ENCODE results near the gene MYH14.

Gene MYH14

DNA sequence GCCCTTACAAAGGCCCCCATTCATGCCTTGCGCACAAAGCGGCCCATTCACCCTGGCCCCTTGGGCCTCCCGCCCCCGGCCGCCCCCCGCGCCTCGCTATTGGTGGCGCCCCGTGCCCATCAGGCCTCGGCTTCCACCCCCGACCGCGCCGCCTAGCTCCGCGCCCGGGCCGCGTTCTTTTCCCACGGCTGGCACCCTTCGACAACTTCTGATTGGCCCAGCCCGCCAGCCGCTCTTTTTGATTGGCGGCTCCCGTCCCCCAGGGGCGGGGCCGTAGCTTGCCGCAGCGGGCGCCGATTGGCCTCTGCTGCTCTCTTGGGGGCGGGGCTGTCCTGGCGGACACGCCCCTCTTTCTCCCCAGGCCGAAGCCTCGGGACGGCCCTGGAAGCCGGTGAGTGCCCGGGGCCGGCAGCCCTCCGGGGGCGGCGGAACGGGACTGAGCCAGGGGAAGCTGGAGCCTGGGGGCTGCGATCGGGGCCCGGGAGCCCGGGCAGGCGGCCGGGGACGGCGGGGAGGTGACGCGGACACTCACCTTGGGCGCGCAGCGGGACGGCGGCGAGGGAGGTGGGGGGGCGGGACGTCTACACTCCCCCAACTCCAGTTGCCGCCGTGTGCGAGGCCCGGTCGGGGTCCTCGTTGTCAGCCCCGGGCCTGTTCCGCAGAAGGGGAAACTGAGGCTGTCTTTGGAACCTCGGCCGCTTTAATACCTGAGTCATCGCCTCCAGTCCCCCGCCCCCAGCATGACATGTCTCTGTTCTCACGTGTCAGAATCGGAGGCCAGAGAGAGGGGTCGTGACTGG, at the start of gene MYH14:
Gene MYH14, plus strand, starts transcription at position 342 of the 800 bp plus-strand sequence. CDS start 6,744 bp downstream, outside the sequence.
- peak; percentile 98 for DNase-seq (ENCODE audit: low spot score)

DNA sequence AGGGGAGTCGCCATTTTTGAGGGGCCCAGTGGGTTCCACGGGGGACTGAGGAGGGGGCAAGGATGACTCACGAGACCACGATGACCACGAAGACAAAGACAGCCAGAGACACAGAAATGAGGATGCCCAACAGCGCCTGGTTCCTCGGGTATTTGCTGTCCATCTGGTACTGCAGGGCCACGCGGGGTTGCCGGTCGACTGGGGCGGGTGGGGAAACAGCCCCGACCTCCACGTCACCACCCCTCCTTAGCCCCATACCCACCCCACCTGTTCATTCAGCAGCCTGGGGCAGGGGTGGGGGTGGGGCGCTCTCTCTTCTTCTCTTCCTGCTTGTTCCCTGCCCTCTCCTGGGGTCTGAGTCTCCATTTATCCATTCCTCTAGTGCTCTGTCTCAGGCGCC, 48.9 kb upstream of the MYH14 start:
- DNase-seq (ENCODE audit: low spot score), result no peak

- DNase-seq (ENCODE audit: low spot score), result no peak
Measured at GRCh38 chr19:50155520-50156109, 47.8 kb upstream of the MYH14 start.

DNA sequence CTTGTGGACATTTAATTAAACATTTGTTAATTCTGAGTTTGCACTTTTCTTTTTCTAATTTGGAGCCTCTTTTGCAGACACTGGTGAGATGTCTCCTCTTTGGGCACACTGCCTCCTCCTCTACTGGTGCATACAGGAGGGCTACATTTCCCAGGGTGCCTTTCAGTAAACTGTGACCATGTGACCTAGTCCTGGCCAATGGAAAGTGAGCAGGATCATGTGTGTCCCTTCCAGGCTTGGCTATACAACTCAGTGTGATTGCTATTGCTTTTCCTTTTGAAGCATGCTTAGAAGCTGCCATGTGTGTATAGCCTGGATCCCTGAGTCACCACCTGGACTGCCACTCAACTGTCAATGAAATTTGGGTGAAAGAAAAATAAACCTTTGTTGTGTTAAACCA, 44.8 kb upstream of the MYH14 start:
- DNase-seq (ENCODE audit: low spot score), result no peak

DNA sequence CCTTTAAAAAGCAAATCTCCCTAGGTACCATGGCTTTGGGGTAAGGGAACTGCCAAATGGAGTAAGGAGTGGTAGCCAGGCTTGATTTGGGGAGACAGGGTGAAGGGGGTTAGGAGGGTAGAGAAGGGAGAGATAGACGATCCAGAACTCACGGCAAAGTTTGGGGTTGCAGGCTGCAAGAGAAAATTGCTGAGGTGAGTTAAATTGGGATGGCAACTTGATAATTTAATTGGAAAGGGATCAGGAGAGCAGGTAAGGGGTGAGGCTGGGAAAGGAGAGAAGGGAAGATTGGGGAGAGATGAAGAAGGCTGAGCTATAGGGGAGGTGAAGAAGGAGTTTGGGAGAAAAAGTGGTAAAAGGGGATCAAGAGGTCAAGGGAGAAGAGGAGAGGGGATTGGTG, 44.3 kb upstream of the MYH14 start:
- no peak for DNase-seq (ENCODE audit: low spot score)

GRCh38 chr19:50162988-50163387, 40.4 kb upstream of the MYH14 start, which contains the start of gene IZUMO2:
TSS of gene IZUMO2 (minus strand) at chr19:50163281. CDS start at chr19:50163194, 87 bp downstream.
- no peak for DNase-seq (ENCODE audit: low spot score)

- no peak for DNase-seq (ENCODE audit: low spot score)
Measured at GRCh38 chr19:50167314-50167721, 36.1 kb upstream of the MYH14 start.

DNA sequence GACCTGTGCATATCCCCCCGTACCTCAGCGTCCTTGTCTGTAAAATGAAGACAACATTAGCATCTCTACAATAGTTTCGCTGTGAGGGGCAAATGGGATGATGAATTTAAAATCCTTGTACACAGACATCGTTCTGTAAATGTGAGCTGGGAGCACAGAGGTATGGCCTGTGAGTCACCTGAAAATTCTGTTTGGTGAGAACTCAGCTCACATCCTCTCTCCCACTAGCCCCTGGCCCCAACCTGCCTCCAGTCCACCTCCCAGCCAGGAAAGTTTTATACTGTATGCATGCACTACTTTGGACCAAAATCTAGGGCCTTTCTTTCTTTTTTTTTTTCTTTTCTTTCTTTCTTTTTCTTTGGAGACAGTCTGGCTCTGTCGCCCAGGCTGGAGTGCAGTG, 31.7 kb upstream of the MYH14 start:
- no peak for DNase-seq (ENCODE audit: low spot score)

DNA sequence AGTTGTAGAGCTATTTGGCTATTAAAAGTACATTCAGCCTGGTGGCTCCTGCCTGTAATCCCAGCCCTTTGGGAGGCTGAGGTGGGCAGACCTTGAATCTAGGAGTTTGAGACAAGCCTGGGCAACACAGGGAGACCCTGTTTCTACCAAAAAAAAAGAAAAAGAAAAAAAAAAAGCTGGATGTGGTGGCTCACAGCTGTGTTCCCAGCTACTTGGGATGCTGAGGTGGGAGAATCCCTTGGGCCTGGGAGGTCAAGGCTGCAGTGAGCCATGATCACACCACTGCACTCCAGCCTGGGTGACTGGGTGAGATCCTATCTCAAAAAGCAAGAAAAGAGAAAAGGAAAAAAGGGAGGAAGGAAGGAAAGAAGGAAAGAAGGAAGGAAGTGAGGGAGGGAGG, 30.7 kb upstream of the MYH14 start:
- DNase-seq (ENCODE audit: low spot score), result no peak

DNA sequence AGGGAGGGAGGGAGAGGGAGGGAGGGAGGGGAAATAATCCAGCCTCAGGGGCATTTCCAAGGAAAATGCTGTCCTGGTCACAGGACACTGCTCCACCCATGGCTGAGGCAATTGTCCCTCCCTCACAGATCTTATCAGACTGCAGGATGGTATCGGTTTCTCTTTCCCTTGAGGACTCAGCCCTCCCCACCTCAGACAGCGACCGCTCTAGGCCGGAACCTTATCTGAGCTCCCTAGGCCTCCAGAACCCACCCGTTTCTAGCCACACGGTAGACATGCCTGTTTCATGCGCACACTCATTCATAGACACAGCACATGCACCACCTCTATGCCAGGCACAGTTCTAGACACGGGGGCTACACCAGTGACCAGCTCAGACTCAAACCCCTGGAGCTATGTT, 30.3 kb upstream of the MYH14 start:
- DNase-seq (ENCODE audit: low spot score), result peak; percentile 40

- no peak for DNase-seq (ENCODE audit: low spot score)
Measured at GRCh38 chr19:50174100-50174793, 29.2 kb upstream of the MYH14 start.

DNA sequence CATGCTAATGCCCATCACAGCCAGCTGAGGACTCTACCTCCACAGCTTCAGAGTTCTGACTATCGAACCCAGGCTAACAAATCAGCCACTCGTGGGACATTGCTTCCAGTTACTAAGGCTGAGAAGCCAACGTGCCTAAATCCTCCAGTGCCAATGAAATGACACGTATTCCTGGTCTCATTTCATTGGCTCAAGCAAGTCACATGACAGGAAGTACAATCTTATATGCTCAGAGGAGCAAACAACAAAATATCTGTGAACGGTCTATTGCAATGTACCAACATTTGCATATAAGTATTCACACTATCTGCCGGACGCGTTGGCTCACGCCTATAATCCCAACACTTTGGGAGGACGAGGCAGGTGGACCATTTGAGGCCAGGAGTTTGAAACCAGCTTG, 27.5 kb upstream of the MYH14 start:
- DNase-seq (ENCODE audit: low spot score), result no peak

GRCh38 chr19:50176775-50177174, 26.6 kb upstream of the MYH14 start:
- no peak for DNase-seq (ENCODE audit: low spot score)

DNA sequence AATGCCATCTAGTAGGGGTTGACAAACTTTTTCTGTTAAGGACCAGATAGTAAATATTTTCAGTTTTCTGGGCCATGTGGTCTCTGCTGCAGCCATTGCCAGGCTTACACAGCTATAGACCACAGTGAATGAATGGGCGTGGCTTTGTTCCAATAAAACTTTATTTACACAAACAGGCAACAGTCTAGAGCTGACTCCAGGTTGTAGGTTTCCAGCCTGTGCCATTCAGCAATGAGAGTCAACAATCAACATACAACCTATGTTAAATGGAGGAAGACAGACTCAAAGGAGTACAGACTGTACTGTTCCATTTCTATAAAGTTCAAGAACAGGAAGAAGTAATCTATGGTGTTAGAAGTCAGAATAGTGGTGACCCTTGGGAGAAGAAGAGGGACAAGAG, 25.1 kb upstream of the MYH14 start:
- DNase-seq (ENCODE audit: low spot score), result no peak

DNA sequence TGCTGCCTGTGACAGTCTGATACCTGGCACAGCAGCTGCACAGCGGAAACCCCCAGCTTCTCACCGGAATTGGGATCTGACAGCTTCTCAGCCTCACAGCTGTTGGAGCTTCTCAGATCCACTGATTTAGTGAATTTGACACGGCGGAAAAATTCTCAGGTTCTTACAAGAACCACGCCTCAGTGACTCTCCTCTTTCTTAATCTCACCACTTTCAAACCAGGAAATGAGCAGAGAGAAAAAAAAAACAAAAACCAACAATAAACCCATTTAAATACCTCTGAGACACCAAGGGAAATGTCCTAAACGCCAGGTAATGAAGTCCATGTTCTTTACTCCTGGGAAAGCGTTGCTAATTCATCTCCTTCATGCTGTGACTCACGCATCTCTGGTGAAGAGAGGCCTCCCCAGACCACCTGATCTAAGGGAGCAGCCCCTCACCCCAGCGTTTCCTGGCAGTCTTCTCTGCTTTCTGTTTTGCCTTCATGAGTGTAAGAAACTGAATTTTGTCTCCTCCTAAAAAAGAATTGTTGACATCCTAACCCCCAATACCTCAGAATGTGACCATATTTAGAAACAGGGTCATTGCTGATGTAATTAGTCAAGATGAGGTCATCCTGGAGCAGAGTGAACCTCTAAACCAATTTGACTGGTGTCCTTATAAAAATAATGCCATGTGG, 24.4 kb upstream of the MYH14 start:
- no peak for DNase-seq (ENCODE audit: low spot score)

DNA sequence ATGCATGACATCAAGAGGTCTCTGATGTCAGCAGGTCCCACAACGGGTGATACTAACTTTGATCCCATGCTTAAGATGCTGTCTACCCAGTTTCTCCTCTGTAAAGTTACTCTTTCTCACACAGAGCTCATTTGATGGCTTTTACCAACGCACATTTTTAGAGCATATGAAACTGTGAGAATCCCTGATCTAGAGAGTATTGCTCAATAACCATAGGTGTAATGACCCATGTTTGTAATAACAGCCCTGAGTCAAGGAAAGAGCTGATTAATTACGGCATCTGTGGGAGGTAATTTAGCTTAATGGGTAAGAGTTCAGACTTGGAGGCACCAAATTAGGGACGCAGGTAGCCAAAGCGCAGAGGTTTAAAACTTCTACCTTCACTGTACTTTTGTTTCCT, 22.3 kb upstream of the MYH14 start:
- no peak for DNase-seq (ENCODE audit: low spot score)

GRCh38 chr19:50184196-50184595, 19.2 kb upstream of the MYH14 start:
- no peak for DNase-seq (ENCODE audit: low spot score)

GRCh38 chr19:50187937-50188336, 15.5 kb upstream of the MYH14 start:
- DNase-seq (ENCODE audit: low spot score), result no peak

DNA sequence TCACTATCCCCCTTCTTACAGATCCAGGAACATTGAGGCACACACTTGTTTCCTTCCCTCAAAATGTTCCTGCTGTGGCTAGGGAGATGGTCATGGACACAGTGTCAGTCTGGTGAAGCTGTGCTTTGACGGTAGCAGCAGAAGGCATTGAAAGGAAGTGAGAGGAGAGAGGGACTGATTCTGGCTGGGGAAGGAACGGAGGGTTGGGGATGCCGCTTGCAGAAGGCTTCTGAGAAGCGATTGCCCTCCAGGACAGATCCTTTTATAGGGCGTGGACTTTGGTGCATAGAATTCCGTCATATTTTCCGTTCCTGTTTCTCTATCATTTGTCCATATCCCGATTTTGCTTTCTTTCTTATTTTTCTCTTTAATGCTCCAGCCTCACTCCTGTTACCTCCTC, 14.1 kb upstream of the MYH14 start:
- DNase-seq (ENCODE audit: low spot score), result no peak

DNA sequence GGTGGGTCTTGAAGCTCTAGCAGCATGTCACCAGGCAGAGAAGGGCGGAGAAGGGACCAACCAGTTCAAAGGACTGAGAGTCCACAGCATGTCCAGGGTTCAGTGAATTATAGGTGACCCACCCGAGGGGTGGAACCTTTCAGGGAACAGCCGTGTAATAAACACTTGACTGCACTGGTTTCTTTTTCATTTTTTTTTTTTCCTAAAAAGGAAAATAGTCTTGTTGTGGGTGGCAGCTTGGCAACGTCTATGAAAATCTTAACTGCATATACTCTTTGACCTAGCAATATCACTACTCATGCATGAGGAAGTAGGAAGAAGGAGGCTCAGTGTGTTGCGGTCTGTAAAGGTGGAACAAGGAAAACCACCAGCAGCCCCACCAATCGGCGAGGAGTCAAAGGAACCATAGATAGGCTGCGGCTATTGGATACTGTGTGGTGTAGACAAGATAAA, 13.0 kb upstream of the MYH14 start:
- no peak for DNase-seq (ENCODE audit: low spot score)

DNA sequence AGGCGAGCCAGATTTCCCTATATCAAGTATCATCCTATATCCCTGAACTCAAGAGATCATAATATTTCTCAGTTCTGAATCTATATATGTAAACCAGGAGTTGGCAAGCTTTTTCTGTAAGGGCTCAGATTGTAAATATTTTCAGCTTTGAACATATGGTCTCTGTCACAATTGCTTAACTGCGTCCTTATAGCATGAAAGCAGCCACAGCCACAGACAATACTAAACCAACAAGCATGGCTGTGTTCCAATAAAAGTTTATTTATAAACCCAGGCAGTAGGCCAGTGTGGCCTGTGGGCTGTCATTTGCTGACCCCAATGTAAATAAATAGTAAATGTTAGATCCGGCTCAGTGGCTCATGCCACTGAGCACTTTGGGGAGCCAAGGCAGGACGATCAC, 12.2 kb upstream of the MYH14 start:
- no peak for DNase-seq (ENCODE audit: low spot score)

- DNase-seq (ENCODE audit: low spot score), result no peak
Measured at GRCh38 chr19:50192463-50193211, 10.8 kb upstream of the MYH14 start.
